Left ventricle myocardium superior (tissue), 1 donor: ENCODE data around the gene VWA7. TPM values are rescaled to one million over a fixed set of nuclear protein-coding genes. Genes with fewer than 3 reads are reported as not detected.

Experiments used
- ATAC-seq: fragments of 200-7000 bp; cut with Tn5 transposase; one replicate; pipeline ENCODE4 v1.9.1; 2020; ENCODE audit warnings: mild to moderate bottlenecking, moderate library complexity
- DNase-seq: peaks from one replicate; pipeline ENCODE4 v3.0.0-alpha.2; 2020
- intact Hi-C: fragments of 100-400 bp; cut with micrococcal nuclease; formaldehyde crosslinking; loops from one replicate; pipeline ENCODE4 v1.11.0; 2022
- total RNA-seq: library from RNA; stranded (reverse); fragmentation: NEBNext Ultra II Directional; extraction: Animal tissue kit (Norgen Biotek cat#: 25700); gene quantifications from one replicate; pipeline ENCODE4 v1.2.1, GENCODE V29; 2021
- donor health status: DM: no; HTN: yes; CAD: no; lungs with severe emphysema.

VWA7 gene
- total RNA-seq, 1 donor from 2014 or later = 12.8 TPM

- ATAC-seq = no peak
- intact Hi-C loops = no loop called here
- no peak for DNase-seq
These were observed 55.6 kb downstream of the VWA7 start, which contains the start of gene LY6G6C for GRCh38 chr6:31721351-31722020. Gene LY6G6C, minus strand, starts transcription at chr6:31721746. Its CDS starts 67 bp downstream, at chr6:31721679.

- DNase-seq (no peak), ATAC-seq (no peak)
- intact Hi-C loops = no loop called here
These were observed 56.8 kb downstream of the VWA7 start for GRCh38 chr6:31720196-31720770.

GRCh38 chr6:31719001-31719400, 58.1 kb downstream of the VWA7 start:
- intact Hi-C loops = no loop called here
- ATAC-seq (no peak), DNase-seq (no peak)

- ATAC-seq = no peak
- intact Hi-C loops = no loop called here
These were observed 58.9 kb downstream of the VWA7 start for GRCh38 chr6:31718265-31718664.

GRCh38 chr6:31717499-31718222, 59.5 kb downstream of the VWA7 start:
- DNase-seq (no peak), ATAC-seq (no peak)
- intact Hi-C loops = no loop called here

More at GRCh38 chr6:31718265-31718664, 58.9 kb downstream of the VWA7 start:
- no peak for DNase-seq

Other genes with a start within 250 kb of the VWA7 start
- not detected for gene MCCD1, start 248.4 kb downstream of the VWA7 start, total RNA-seq
- gene DDX39B, start 235.3 kb downstream of the VWA7 start, total RNA-seq = 176 TPM
- 2.1 TPM for gene ATP6V1G2, start 230.7 kb downstream of the VWA7 start, total RNA-seq
- gene NFKBIL1, start 229.7 kb downstream of the VWA7 start, total RNA-seq = 12.7 TPM
- not detected for gene LTA, start 205.0 kb downstream of the VWA7 start, total RNA-seq
- gene TNF, start 201.8 kb downstream of the VWA7 start, total RNA-seq = 0.35 TPM
- 0.40 TPM for gene LTB, start 194.9 kb downstream of the VWA7 start, total RNA-seq
- gene LST1, start 191.1 kb downstream of the VWA7 start, total RNA-seq = 6.9 TPM
- gene NCR3, start 184.3 kb downstream of the VWA7 start, total RNA-seq = not detected
- 15.5 TPM for gene AIF1, start 162.1 kb downstream of the VWA7 start, total RNA-seq
- 76.9 TPM for gene PRRC2A, start 156.6 kb downstream of the VWA7 start, total RNA-seq
- gene BAG6, start 124.7 kb downstream of the VWA7 start, total RNA-seq = 283 TPM
- gene APOM, start 121.4 kb downstream of the VWA7 start, total RNA-seq = 2.4 TPM
- gene C6orf47, start 116.5 kb downstream of the VWA7 start, total RNA-seq = 18.6 TPM
- gene GPANK1, start 112.3 kb downstream of the VWA7 start, total RNA-seq = 19.2 TPM
- 111 TPM for gene CSNK2B, start 111.2 kb downstream of the VWA7 start, total RNA-seq
- 3.9 TPM for gene LY6G5B, start 107.4 kb downstream of the VWA7 start, total RNA-seq
- gene LY6G5C, start 96.3 kb downstream of the VWA7 start, total RNA-seq = 1.8 TPM
- 29.0 TPM for gene ABHD16A, start 74.0 kb downstream of the VWA7 start, total RNA-seq
- not detected for gene LY6G6F, start 70.5 kb downstream of the VWA7 start, total RNA-seq
- gene LY6G6D, start 62.0 kb downstream of the VWA7 start, total RNA-seq = not detected
- gene LY6G6C, start 55.6 kb downstream of the VWA7 start, total RNA-seq = not detected
- gene MPIG6B, start 54.0 kb downstream of the VWA7 start, total RNA-seq = 0.52 TPM
- 27.6 TPM for gene DDAH2, start 48.0 kb downstream of the VWA7 start, total RNA-seq
- 77.4 TPM for gene CLIC1, start 40.8 kb downstream of the VWA7 start, total RNA-seq
- 1.3 TPM for gene MSH5, start 37.3 kb downstream of the VWA7 start, total RNA-seq
- gene SAPCD1, start 14.7 kb downstream of the VWA7 start, total RNA-seq = 0.47 TPM
- 22.5 TPM for gene VARS1, start 18.4 kb upstream of the VWA7 start, total RNA-seq
- 20.1 TPM for gene LSM2, start 29.6 kb upstream of the VWA7 start, total RNA-seq
- 2.0 TPM for gene HSPA1L, start 38.0 kb upstream of the VWA7 start, total RNA-seq
- gene HSPA1A, start 38.2 kb upstream of the VWA7 start, total RNA-seq = 341 TPM
- gene HSPA1B, start 50.4 kb upstream of the VWA7 start, total RNA-seq = 233 TPM
- gene NEU1, start 85.5 kb upstream of the VWA7 start, total RNA-seq = 24.9 TPM
- not detected for gene SLC44A4, start 101.7 kb upstream of the VWA7 start, total RNA-seq
- gene EHMT2, start 120.4 kb upstream of the VWA7 start, total RNA-seq = 17.1 TPM
- 3.3 TPM for gene ZBTB12, start 124.8 kb upstream of the VWA7 start, total RNA-seq
- gene C2, start 150.4 kb upstream of the VWA7 start, total RNA-seq = 5.8 TPM
- 39.6 TPM for gene CFB, start 168.8 kb upstream of the VWA7 start, total RNA-seq
- gene NELFE, start 181.6 kb upstream of the VWA7 start, total RNA-seq = 42.0 TPM
- gene SKIC2, start 181.8 kb upstream of the VWA7 start, total RNA-seq = 31.5 TPM
- 11.5 TPM for gene DXO, start 194.8 kb upstream of the VWA7 start, total RNA-seq
- 96.3 TPM for gene C4A, start 204.7 kb upstream of the VWA7 start, total RNA-seq
- gene C4B, start 237.5 kb upstream of the VWA7 start, total RNA-seq = 84.0 TPM